ENCODE results near the gene MMP17. TPM values are rescaled to one million over a fixed set of nuclear protein-coding genes. Genes with fewer than 3 reads are reported as not detected.

The MMP17 gene
- total RNA-seq, 3 donors from 2014 or later: 2.9 to 18.6 (median 4.7) TPM

DNA sequence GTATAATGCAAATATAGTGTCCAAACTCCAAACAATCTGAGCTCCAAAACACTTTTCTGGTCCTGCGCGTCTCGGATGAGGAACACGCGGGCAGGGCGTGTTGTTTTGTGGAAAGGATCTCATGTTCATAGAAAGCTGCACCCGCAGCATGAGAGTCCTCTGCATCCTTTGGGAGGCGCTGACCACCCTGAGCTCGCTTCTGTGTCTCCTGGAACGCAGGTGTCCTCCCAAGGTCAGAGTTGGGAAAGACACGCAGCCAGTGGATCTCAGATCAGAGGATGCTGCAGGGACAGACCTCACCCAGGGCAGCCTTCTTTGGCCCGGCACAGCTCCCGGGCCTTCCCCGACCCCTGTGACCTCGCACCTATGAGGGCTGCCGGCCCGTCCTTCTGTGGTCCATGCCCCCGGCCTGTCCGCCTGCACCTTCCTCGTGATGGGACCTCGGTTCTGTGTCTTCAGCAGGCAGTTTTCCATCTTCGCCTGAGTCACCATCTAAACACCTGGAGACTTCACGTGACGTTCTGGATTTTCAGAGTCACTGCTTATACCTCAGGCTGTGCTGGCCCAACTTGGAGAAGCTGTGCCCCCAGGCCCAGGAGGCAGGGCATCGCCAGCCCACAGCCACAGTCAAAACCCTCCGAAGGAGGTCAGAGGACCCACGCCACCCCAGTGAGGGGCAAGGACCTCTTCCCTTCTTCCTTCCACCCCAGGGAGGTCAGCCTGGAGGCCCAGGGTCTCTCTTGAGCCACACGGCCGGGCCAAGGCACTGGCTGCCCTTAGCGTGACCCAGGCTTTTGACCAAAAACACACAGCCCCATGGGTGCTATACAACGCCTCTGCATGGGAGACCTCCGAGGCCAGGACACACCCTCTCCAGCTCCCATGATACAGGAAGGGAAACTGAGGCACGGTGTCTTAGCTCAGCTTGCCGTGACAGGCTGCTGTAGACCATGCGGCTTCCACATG is 25.9 kb downstream of the MMP17 start:
- H3K27me3 ChIP-seq: peaks cover 0 to 19% of the 10 kb centered on the region in 2 donors
- H3K27ac ChIP-seq: no peak overlapping the region
- no peak overlapping the region for H3K4me3 ChIP-seq
- no peaks in the 10 kb centered on the region for H3K9me3 ChIP-seq
- TF ChIP-seq, protein P1, sequence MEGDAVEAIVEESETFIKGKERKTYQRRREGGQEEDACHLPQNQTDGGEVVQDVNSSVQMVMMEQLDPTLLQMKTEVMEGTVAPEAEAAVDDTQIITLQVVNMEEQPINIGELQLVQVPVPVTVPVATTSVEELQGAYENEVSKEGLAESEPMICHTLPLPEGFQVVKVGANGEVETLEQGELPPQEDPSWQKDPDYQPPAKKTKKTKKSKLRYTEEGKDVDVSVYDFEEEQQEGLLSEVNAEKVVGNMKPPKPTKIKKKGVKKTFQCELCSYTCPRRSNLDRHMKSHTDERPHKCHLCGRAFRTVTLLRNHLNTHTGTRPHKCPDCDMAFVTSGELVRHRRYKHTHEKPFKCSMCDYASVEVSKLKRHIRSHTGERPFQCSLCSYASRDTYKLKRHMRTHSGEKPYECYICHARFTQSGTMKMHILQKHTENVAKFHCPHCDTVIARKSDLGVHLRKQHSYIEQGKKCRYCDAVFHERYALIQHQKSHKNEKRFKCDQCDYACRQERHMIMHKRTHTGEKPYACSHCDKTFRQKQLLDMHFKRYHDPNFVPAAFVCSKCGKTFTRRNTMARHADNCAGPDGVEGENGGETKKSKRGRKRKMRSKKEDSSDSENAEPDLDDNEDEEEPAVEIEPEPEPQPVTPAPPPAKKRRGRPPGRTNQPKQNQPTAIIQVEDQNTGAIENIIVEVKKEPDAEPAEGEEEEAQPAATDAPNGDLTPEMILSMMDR (IDR thresholded peaks at IDR 0.05): no peak
- TF ChIP-seq POLR2AphosphoS5 (IDR thresholded peaks at IDR 0.05): no peak
- TF ChIP-seq POLR2A (IDR thresholded peaks at IDR 0.05): no peak
- H3K36me3 ChIP-seq: no peaks in the 10 kb centered on the region
- intact Hi-C loops (cut with DNase I; ENCODE audit: low total_unique reads): loop anchor here (10.0 kb wide), 1 partner anchor 151 kb away; no protein-coding TSS in a partner anchor
- no peak for DNase-seq (ENCODE audit: low spot score in 2 of 2)
- H3K4me1 ChIP-seq: no peaks in the 10 kb centered on the region

DNA sequence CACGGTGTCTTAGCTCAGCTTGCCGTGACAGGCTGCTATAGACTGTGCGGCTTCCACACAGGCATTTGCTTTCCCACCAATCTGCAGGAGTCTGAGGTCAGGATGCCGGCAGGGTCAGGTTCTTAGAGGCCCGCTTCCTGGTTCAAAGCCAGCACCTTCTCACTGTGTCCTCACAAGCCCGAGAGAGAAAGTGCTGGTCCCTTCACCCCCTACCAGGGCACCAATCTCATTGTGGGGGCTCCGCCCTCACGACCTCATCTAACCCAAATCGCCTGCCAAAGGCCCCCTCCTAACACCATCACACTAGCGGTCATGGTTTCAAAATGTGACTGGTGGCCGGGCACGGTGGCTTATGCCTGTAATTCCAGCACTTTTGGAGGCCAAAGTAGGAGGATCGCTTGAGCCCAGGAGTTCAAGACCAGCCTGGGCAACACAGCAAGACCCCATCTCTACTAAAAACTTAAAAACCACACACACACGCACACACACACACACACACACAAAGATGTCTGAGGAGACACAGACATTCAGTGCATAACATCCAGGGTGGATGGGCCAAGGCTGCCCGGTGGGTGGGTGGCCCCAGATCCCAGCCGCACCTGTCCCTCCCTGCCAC is 26.8 kb downstream of the MMP17 start:
- Histone ChIP-seq H3K27ac (no peak overlapping the region), H3K4me1 (no peaks in the 10 kb centered on the region), H3K9me3 (no peaks in the 10 kb centered on the region), H3K4me3 (no peak overlapping the region), H3K27me3 (peaks cover 0 to 19% of the 10 kb centered on the region in 2 donors), H3K36me3 (no peaks in the 10 kb centered on the region)
- no peak for TF ChIP-seq POLR2AphosphoS5 (IDR thresholded peaks at IDR 0.05)
- TF ChIP-seq POLR2A (IDR thresholded peaks at IDR 0.05): no peak
- TF ChIP-seq, protein P1 (IDR thresholded peaks at IDR 0.05): no peak
- no peak for DNase-seq (ENCODE audit: low spot score in 2 of 2)
- intact Hi-C loops (cut with DNase I; ENCODE audit: low total_unique reads): loop anchor here (10.0 kb wide), 1 partner anchor 150 kb away; no protein-coding TSS in a partner anchor

DNA sequence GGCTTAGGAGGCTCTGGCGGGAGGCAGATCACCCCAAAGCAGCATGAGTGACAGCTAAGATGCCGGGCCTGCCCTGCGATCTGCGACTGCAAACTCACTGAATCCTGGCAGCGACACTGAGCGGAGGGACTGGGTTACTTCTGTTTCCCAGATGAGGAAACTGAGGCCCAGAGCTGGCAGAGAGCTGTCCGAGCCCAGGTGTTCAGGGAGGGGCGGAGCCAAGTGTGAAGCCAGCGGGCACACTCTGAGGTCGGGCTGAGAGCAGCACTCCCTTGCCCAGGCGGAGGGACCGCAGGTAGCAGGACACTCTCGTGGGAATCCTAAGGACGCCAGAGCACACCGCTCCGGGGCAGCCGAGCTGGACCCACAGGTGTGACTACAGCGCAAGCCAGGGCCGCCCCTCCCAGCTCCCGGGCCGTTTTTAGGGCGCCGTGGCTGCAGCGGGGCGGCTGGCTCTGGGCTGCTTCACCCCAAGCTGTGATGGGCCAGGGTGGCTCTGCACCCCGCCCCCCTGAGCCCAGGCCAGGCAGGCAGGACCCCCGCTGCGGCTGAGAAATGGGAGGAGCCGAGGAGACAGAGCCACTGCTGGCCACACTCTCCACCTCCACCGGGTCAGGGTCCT is 27.4 kb downstream of the MMP17 start:
- peaks cover 0 to 19% of the 10 kb centered on the region in 2 donors for H3K27me3 ChIP-seq
- H3K9me3 ChIP-seq: no peaks in the 10 kb centered on the region
- H3K36me3 ChIP-seq: no peaks in the 10 kb centered on the region
- H3K4me1 ChIP-seq: no peaks in the 10 kb centered on the region
- DNase-seq (ENCODE audit: low spot score in 2 of 2): no peak
- no peak overlapping the region for H3K4me3 ChIP-seq
- TF ChIP-seq, protein P1 (IDR thresholded peaks at IDR 0.05): no peak
- TF ChIP-seq POLR2A (IDR thresholded peaks at IDR 0.05) (no peak), POLR2AphosphoS5 (IDR thresholded peaks at IDR 0.05) (no peak)
- no peak overlapping the region for H3K27ac ChIP-seq
- intact Hi-C loops (cut with DNase I; ENCODE audit: low total_unique reads): loop anchor here (10.0 kb wide), 1 partner anchor 149 kb away; no protein-coding TSS in a partner anchor

DNA sequence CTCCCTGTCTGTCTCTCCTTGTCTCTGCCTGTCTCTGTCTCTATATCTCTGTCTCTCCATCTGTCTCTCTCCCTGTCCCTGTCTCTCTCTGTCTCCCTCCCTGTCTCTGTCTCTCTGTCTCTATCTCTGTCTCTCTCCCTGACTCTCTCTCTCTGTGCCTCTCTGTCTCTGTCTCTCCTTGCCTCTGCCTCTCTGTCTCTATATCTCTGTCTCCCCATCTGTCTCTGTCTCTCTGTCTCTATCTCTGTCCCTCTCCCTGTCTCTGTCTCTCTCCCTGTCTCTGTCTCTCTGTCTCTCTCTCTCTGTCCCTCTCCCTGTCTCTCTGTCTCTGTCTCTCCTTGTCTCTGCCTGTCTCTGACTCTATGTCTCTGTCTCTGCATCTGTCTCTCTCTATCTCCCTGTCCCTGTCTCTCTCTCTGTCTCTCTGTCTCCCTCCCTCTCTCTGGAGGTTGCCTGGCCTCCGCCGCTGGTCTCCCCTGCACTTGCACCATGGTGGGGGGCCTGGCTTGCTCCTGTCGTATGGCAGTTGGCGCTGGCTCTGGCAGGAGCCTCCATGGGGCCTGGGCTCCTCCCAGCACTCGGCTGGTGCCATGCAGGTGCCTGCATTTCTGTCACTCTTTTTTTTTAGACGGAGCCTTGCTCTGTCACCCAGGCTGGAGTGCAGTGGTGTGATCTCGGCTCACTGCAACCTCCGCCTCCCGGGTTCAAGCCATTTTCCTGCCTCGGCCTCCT is 28.3 kb downstream of the MMP17 start:
- TF ChIP-seq, protein P1 (IDR thresholded peaks at IDR 0.05): no peak
- no peak for TF ChIP-seq POLR2A (IDR thresholded peaks at IDR 0.05)
- TF ChIP-seq POLR2AphosphoS5 (IDR thresholded peaks at IDR 0.05): no peak
- Histone ChIP-seq H3K27me3 (peaks cover 0 to 19% of the 10 kb centered on the region in 2 donors), H3K27ac (no peak overlapping the region), H3K36me3 (no peaks in the 10 kb centered on the region), H3K4me3 (no peak overlapping the region), H3K9me3 (no peaks in the 10 kb centered on the region), H3K4me1 (no peaks in the 10 kb centered on the region)
- intact Hi-C loops (cut with DNase I; ENCODE audit: low total_unique reads): loop anchor here (10.0 kb wide), 1 partner anchor 148 kb away; no protein-coding TSS in a partner anchor
- no peak for DNase-seq (ENCODE audit: low spot score in 2 of 2)

Data from breast epithelium (tissue), 4 donors.